Kasumi-1 (cell line): ENCODE measurements around the gene MEG3.

Experiments used
- DNase-seq, 2 experiments: peaks; one replicate each; lab custom pipeline; 2025; lab: John Stamatoyannopoulos, UW

MEG3 gene

DNA sequence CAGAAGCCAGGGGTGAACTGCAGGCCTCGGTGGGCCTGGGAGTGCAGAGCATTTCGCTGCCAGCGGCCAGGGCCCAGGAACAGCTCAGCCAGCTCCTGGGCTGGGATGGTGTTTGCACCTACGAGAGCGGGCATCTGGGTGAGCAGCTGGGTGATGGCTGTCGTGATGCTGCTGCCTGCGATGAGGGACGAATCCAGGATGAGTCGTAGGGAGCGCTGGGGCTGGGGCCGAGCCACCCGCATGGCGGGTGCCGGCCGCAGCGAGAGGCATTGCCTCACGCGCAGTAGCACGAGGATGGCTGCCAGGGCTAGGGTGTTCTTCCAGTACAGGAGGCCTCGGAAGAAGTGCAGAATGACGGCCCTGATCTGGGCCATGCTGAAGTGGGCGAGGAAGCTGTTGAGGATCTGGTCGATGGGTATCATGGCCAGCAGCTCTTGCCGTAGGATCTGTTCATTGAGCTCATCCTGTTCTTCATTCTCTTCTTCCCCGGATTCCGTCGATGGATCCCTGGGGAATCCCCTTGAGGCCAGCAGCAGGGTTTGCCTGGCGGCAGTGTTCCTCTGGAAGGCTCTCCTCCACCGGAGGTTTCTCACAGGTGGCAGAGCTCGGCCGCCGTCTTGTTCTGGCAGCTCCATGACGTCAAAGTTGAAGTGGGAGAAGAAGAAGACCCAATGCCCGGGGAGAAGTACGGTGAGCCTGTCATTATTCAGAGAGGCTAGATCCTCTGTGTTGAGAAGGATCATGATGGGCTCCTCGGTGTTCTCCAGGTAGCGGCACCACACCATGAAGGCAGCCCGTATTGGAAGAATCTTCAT is 55.5 kb downstream of the MEG3 start:
- no peak for DNase-seq

DNA sequence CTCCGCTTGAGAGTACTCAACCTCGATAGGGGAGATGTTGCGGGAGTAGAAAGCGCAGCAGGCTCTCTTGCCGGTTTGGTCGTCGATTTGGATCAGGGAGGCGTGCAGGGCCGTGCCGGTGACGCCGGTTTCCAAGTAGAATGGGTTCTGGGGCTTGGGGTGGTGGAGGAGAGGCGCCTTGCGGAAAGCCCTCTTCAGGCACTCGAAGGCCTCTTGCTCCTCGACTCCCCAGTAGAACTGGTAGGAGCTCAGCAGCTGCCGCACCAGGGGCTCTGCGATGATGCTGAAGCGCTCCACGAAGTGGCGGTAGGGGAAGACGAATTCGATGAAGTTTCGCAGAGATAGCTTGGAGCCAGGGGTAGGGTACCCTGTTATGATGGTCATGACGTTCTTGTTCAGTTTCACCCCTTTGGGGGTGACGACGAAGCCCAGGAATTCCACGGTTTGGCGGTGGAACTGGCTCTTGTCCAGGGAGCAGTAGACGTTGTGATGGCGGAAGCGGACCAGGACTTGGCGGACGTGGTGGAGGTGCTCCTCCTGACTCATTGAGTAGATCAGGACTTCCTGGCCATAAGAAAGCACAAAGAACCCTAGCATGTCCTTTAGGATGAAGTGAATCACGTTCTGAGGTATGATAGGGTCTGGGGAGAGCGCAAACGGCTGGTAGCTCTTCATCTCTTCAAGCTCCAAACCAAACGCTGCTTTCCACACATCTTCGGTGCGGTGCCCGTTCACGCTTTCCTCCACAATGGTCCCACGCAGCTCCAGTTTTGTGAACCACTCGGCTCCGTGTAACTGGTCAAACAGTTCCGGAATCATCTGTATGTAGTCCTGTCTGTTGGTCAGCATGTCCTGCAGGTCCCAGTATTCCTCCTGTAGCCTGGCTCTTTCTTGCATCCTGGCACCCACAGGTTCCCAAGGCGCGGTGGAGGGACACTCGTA is 56.4 kb downstream of the MEG3 start:
- DNase-seq, result no peak

DNA sequence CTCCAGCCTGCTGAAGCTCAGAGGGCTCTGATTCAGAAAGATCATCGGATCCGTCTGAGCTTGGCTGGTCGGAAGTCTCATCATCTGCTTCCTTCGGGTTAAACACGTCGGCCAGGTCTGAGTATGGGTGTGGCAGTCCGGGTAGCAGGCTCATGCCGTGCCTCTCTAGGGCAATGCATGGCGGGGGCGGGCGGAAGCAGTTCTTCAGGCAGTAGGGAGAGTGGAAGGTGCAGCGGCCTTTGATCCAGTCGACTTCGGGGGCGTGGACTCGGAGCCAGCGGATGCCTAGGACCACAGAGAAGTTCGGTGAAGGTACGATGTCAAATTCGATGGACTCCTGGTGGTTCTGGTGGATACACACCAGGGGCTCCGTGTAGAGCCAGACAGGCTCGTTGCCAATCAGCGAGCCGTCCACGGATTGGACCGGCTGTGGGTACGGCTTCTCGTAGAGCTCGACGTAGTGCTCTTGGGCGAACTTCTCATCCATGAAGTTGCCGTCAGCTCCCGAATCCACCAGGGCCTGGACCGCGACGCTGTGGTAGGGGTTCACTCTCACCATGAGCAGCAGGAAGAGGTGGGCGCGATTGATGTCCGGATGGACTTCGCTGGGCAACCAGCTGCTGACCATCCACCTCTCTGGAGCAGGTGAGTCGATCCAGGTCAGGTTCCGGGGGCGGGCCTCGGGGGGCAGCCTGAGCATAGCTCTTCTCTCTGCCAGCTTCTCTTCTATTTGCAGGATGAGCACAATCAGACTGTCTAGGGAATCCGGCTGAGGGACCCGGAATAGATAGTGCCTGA is 57.3 kb downstream of the MEG3 start:
- DNase-seq, result no peak

DNA sequence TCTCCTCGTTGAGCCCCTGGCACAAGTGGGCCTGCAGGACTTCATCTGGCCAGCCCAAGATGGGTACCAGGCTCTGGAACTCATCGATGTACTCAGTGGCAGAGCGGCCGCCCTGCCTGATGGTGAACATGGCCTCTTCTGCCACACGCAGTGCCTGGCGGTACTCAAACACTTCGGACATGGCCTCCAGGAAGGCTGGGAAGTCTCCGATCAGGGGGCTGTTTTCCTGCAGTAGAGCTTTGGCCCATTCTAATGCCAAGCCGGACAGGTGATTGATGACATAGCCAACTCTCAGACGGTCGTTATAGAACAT is 57.8 kb downstream of the MEG3 start:
- DNase-seq, result no peak

DNA sequence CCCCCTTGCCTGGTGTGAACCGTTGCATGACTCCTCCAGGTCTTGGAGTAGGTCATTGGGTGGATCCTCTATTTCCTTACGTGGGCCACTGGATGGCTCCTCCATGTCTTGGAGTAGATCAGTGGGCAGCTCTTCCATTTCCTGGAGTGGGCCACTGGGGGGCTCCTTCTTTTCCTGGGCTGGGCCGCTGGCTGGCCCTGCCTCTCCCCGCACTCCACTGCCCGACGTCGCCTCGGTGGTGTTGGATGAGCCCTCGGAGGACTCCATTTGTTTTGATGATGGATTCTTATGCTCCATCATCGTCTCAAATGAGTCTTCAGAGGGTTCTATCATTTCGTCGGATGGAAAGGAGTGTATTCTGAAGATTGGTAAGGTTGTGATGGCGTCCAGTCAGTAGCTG is 58.5 kb downstream of the MEG3 start:
- no peak for DNase-seq

DNA sequence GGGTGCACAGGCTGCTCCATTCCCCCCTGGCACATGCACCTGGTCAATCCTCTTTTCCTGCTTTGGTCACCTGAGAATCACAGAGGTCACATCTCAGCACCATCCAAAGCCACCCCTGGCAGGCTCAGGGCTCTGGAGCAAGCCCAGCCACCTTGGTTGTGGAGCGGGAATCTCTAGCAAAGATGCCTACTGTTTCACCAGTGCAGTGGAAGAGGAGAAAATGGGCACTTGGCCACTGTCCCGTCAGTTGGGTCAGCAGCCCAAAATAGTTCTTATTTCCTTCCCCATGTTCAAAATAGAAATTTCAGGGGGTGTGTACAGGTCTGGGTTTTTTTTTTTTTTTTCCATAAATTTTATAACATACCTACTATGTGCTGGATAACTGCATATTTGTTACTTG is 59.3 kb downstream of the MEG3 start:
- no peak for DNase-seq

DNA sequence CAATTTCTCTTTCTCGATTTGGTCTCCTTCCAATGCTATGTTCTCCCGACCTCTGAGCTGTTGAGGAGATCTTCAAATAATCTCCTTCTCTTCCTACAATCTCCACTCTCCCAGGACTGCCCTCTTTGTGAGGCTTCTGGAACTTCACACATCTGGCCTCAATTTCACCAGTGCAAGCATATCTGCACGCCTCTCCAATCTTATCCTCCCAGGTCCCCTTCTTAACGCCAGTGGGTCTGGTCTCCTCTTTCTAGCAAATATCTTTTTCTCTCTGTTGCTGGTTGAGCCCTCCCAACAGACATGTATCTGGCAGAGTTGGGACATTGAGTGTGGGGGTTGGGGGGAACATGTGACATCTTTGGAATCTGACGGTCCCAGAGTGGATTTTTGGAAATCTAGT is 59.7 kb downstream of the MEG3 start:
- no peak for DNase-seq

DNA sequence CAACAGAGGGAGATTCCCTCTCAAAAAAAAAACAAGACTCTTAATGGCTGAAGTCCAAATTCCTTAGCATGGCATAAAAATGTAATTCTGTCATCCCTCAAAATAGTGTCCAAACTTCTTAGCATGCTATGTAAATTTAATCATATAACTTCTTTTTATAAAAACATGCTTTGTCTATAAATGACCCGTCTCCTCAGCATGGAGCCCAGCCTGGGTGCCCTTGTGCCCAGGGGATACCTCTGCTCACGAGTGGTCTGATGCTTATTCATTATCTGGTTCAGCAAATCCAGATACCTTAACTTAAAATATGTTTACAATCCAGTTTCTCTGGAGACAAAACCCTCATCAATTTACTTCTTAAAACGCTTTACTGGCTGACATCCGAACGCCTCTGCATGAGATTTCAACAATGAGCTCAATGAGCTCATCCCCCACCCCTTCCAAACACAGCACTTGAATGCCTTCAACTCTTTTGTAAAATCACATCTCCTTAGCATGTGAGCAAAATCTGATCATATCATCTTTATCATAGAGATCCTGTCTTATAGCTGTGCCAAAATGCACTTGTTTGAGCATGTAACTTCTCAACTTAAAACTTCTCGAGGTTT is 61.9 kb downstream of the MEG3 start:
- no peak for DNase-seq

DNA sequence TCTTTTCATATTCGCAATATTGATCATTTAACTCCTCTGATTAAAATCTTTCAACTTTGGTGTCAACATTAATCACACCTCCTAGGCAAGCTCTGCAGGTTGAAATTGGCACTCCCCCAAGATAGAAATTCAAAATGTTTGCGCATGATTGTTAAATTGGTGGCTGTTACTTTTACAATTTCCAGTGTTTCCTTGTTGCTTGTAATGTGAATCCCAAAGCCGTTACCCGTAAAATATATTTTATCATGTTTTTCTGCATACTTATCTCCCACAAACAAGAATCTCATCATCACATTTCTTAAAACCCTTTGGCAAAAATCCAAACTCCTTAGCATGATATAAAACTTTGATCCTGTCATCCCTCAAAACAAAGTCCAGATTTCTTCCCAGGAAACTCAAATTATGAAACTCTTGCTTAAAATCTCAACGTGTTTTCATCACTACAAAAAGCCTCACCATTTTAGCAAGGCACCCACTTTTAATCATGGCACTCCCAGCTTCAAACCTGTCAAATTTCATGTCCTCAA is 62.9 kb downstream of the MEG3 start:
- DNase-seq, result no peak

DNA sequence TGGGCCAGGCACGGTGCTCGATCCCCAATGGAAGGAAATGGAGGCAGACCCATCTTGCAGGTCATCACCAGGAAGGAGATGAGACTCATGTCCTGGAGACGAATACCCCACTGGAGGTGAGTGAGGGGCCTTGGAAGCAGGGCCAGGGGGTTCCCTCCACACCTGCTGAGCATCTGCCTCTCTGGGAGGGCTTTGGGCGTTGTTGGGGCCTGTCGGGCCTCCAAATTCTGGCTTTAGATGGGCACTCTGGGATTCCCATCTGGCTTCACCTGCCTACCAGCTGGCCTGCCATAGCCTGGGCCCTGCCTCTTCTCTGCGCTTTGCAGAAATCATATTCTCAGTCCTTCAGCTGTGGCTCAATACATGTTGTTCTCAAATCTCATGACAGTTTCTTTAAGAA is 63.7 kb downstream of the MEG3 start:
- DNase-seq, result no peak

DNA sequence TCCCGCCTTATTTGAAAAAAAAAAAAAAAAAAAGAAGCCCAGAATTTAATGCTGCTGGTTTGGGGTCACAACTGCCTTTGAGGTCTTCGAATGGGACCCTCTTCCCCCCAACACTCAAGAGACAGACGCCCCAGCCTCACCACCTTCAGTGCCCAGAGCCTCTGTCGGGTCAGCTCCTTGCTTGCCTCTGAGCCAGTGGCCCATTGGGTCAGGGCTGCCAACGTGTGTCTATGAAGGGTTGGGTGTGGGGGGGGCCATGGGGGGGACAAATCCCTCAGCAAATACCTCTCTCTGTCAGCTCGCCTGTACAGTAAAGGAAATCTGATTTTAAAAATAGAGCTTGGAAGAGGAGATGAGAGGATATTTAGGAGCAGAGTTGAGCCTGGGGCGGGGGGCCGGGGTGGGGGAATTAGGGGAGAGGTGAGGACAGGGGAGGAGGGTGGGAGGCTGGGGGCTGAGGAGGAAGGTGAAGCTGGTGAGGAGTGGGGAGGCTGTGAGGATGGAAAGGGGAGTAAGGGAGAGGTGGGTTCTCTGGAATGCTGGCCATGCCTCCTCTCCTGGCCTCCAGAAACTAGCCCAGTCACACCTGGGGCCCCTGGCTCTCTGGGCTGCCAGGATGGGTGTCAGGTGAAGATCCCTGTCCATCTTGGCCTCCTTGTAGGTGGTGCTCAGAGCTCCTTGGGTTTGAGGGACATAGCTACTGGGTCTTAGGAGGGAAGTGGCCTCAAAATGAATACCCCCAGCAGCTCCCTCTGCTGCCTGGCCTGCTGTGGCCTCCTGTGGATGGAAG is 64.3 kb downstream of the MEG3 start:
- DNase-seq, result no peak

DNA sequence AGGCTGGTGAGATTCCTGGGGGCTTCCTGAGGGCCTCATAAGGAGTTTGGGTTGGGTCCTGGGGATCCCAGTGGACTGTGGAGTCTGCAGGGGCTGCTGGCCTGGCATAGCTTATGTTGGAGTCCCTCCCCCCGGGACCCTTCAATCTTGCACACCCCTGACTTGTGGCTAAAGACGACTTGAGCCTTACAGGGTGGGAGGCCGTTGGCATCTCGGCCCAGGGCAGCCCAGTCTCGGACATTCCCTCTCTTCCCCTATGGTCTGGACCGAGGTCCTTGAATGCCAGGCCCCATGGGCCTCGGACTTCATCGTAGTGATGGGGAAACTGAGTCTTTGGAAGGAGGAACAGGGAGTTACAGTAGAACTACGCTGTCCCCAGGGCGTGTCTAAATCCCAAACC is 65.1 kb downstream of the MEG3 start:
- no peak for DNase-seq

DNA sequence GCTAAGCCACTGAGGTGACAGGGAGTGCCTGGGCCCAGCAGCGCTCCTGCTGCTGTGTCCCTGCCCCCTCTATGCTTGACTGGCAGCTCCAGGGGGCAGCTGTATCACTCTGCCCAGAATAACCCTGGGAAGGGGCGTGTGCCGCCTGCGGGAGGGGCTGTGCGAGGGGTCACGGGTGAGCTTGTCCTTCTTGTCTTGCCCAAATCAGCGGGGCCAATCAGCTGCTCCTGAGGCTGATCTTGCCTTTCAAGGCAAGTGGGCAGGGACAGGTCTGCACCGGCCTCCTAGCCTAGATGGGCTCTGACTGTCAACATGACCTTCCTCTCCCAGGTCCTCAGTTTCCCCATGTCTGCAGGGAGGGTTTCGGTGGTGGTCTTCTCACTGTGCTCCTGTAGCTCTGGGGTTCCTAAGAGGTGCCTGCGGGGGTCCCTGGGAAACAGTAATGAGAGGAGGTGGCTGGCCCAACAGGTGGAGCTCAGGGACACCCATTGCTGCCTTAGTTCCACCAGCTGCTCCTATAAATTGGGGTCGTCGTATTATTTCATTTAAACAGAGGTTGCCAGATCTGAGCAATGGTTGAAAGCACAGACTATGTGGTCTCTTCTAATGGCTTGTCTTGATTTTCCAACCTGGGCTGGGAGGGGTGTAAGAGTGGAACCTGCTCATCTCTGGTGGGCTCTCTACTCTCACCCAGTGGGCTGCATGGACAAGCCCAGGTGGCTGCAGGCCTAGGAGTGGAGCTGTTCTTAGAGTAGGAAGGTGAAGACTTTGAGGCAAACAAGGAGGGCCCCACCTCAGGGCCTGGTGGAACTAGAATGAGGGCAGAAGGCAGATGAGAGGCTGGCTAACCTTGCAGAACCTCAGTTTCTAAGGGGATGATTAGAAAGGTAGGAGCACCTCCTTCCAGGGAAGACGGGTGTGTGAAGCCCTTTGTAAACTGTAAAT is 65.9 kb downstream of the MEG3 start:
- DNase-seq, result no peak

DNA sequence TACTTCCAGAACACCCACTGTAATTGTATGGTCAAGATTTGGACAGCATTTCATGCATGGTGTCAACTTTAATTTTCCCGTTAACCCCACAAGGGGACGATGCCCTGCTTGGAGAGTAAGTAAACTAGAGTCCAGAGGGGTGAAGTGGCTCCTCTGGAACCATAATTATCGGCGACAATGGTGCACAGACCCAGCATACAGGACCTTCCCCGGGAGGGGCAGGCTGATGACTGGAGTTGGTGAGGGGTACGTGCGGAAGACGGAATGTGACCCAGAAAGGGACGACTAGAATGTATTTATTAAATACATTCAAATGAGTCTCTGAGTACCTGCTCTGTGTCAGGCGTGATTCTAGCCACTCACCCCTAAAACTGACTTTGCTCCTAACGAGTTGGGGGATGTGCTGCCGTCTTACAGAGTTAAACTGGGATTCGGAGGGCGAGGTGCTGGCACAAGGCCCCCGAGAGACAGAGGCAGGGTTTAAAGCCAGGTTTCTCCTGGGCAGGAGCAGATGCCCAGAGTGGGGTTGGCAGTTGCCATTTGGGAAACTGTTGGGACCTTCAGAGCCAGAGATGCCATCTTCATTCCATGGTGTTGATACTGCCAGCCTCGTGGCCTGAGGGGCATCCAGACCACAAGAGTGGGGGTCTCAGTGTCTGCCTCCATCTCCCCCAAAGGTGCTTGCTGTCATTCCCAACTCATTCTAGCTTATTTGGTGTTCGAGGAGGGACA is 66.7 kb downstream of the MEG3 start:
- DNase-seq, result no peak

DNA sequence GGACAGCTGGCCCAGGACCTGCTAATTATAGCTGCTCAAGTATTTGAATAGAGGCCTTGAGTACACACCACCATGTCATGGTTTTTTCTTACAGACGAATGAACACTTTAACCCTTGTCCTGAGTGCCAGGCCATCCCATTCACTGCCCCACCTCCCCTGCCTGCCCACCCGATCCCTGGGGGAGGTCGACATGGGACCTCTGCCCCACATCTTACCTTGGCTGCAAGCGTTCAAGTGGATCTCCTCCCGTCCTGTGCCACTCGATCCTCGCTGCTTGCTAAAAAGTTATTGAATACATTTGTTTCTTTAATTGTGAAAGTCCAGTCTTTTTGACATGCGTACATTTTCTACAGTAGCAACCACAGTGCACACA is 67.3 kb downstream of the MEG3 start:
- DNase-seq, result no peak

DNA sequence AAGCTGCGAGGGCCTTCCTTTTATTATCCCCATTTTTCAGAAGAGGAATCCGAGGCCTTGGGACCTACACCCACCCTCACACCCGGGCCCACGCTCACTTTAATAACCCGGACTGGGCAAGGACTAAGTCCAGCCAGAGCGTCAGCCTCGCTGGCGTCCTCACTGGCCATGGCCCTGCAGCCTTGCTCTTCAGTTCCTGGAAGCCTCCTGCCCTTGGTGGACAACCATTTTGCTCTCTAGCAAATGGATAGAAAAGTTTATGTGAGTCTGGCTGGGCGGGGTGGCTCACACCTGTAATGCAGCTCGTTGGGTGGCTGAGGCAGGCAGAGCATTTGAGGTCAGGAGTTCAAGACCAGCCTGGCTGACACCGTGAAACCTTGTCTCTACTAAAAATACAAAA is 67.8 kb downstream of the MEG3 start:
- DNase-seq, result no peak

DNA sequence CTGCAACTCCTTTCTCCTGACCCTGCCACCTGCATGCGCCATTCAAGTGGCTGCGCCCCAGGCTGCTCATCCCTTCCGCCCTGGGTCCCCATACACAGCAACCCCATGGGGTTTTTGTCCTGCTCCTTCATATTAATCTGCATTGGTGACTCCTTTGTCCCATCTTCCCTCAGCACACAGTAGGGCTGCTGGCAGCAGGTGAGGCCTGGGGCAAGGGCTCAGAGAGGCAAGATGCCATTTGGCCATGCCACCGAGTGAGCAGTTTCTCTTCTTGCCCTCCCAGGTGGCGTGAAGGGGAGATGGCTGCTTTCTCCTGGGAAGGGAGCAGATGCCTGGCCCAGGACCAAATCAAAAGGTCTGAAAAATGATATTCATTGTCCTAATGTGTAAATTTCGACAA is 68.5 kb downstream of the MEG3 start:
- no peak for DNase-seq

DNA sequence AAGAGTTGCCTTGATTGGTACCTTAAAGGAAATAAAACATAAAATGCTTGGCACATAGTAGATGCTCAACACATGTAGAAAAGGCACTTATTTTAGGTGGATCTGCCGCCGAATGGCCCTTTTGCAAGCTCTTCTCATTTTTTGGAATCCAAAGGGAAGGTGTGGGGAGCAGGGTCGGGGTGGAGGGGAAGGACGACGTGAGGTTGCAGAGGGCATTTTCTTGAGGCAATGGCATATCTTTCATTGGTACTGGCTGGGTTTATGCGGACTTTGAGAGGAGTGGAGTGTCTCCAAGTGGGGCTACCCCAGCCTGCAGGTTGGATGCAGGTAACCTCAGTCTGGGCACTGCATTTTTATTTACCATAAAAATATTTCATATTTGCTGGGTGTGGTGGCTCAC is 69.5 kb downstream of the MEG3 start:
- no peak for DNase-seq

DNA sequence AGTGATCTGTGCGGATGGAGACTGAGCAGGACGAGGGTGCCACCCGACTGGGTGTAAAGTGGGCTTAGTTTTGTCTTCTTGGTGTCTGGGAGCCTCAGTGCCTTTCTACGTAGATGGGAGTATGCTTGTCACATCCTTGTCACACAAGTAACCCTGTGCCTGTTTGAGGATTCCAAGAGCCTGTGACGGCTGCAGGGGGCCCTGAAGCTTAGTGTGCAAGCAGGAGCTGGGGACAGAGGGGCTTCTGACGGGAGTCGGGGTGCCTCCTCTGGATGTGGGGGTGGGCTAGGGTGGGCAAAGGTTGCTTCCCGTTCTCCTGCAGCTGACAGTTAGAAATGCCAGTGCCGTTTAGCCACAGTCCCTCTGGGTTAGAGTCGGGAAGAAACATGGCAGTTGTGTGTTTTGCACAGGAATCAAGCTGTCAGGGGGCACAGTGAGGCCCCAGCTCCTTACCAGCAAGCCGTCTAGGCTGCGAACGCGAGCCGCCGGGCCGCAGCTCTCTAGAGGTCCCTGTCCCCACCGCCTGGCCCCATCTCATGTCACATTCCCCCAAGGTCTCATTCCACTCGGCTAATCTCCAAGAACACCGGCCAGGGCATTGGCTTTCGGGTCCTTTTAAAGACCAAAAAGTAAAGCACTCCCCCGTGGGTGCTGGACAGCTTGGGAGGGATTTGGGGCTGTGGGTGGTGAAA is 70.6 kb downstream of the MEG3 start:
- DNase-seq, result no peak
